Smooth muscle cell (in vitro differentiated cells): ENCODE results near the gene ERGIC1. TPM values are rescaled to one million over a fixed set of nuclear protein-coding genes. Genes with fewer than 3 reads are reported as not detected.

ENCODE experiments used
- DNase-seq: peaks from one replicate; lab custom pipeline; 2025; ENCODE audit not compliant: unreplicated experiment; lab: John Stamatoyannopoulos, UW
- H2AFZ ChIP-seq: fragments of 200-600 bp; sonication (generic); 2 replicates; pipeline ENCODE4 v1.6.0; 2016; ENCODE audit warnings: antibody characterized with exemption, low read depth, mild to moderate bottlenecking
- H3F3A ChIP-seq: fragments of 200-600 bp; sonication (generic); 2 replicates; pipeline ENCODE4 v1.6.0; 2017; ENCODE audit warnings: antibody characterized with exemption, low read depth
- H3K27ac ChIP-seq: fragments of 200-600 bp; sonication (generic); 2 replicates; pipeline ENCODE4 v1.5.1; 2016; ENCODE audit warnings: low read depth, mild to moderate bottlenecking
- H3K27me3 ChIP-seq: fragments of 200-600 bp; sonication (generic); 2 replicates; pipeline ENCODE4 v1.6.1; 2016; ENCODE audit warnings: low read depth, mild to moderate bottlenecking
- H3K36me3 ChIP-seq: fragments of 200-600 bp; sonication (generic); 2 replicates; pipeline ENCODE4 v1.5.1; 2016; ENCODE audit warnings: low read depth
- H3K4me1 ChIP-seq: fragments of 200-600 bp; sonication (generic); 2 replicates; pipeline ENCODE4 v1.5.1; 2016; ENCODE audit warnings: low read depth
- H3K4me2 ChIP-seq: fragments of 200-600 bp; sonication (generic); 2 replicates; pipeline ENCODE4 v1.6.0; 2016; ENCODE audit warnings: mild to moderate bottlenecking
- H3K4me3 ChIP-seq: fragments of 200-600 bp; sonication (generic); 2 replicates; pipeline ENCODE4 v1.5.1; 2016; ENCODE audit warnings: mild to moderate bottlenecking
- H3K79me2 ChIP-seq: fragments of 200-600 bp; sonication (generic); 2 replicates; pipeline ENCODE4 v1.6.0; 2016; ENCODE audit warnings: low read depth, mild to moderate bottlenecking
- H3K9ac ChIP-seq: fragments of 200-600 bp; sonication (generic); 2 replicates; pipeline ENCODE4 v1.6.0; 2016; ENCODE audit warnings: low read depth
- H3K9me3 ChIP-seq: fragments of 200-600 bp; sonication (generic); replicated peaks from 2 replicates; pipeline ENCODE4 v1.5.1; 2016; ENCODE audit warnings: low read depth
- H4K20me1 ChIP-seq: fragments of 200-600 bp; sonication (generic); 2 replicates; pipeline ENCODE4 v1.6.0; 2016; ENCODE audit warnings: low read depth
- CTCF ChIP-seq: fragments of 200-600 bp; sonication (generic); IDR thresholded peaks from 2 replicates; pipeline ENCODE4 v1.5.1; 2017; ENCODE audit warnings: borderline replicate concordance, mild to moderate bottlenecking, antibody characterized with exemption; ENCODE audit not compliant: insufficient read depth, poor library complexity, severe bottlenecking
- WGBS: methylation state at CpG from one replicate; pipeline ENCODE4 v1.1.7; 2016; ENCODE audit warnings: low lambda C conversion rate; 5-methylcytosine and 5-hydroxymethylcytosine counted together
- polyA plus RNA-seq: library from polyadenylated mRNA; unstranded; fragments of >200 nt; fragmentation: Nextera tagmentation; extraction: Ambion mirVana; gene quantifications from 2 replicates; pipeline ENCODE4 v1.2.1, GENCODE V29; 2016
- total RNA-seq: library from RNA; depleted of rRNA; stranded (reverse); fragments of >200 nt; gene quantifications from 2 replicates; pipeline ENCODE4 v1.2.3, GENCODE V29; 2014

ERGIC1 gene
- total and polyA plus RNA-seq, 2 experiments from 2014 or later, result 38.2 to 140 TPM

- no peak overlapping the region for H3K4me3 ChIP-seq
- no peak overlapping the region for H3K9ac ChIP-seq
- peaks cover 57% of the 10 kb centered on the region for H4K20me1 ChIP-seq
- H3F3A ChIP-seq, result no peaks in the 10 kb centered on the region
- no peaks in the 10 kb centered on the region for H3K9me3 ChIP-seq
- no peak for TF ChIP-seq CTCF
- DNase-seq, result no peak
- H3K27me3 ChIP-seq, result no peaks in the 10 kb centered on the region
- no peaks in the 10 kb centered on the region for H3K36me3 ChIP-seq
- no peak overlapping the region for H2AFZ ChIP-seq
- no peak overlapping the region for H3K4me2 ChIP-seq
- no peak overlapping the region for H3K27ac ChIP-seq
- peaks cover 74% of the 10 kb centered on the region for H3K79me2 ChIP-seq
- H3K4me1 ChIP-seq, result no peaks in the 10 kb centered on the region
- 78% methylated on average over 12 of the region's 12 CpGs for WGBS
Measured at GRCh38 chr5:172854451-172854871, 20.4 kb downstream of the ERGIC1 start.

GRCh38 chr5:172854971-172855370 is 20.9 kb downstream of the ERGIC1 start:
- no peak for TF ChIP-seq CTCF
- H4K20me1 ChIP-seq, result peaks cover 60% of the 10 kb centered on the region
- H3K4me2 ChIP-seq, result no peak overlapping the region
- no peak overlapping the region for H3K9ac ChIP-seq
- no peaks in the 10 kb centered on the region for H3K4me1 ChIP-seq
- H3F3A ChIP-seq, result no peaks in the 10 kb centered on the region
- H3K36me3 ChIP-seq, result no peaks in the 10 kb centered on the region
- H3K27ac ChIP-seq, result no peak overlapping the region
- peaks cover 69% of the 10 kb centered on the region for H3K79me2 ChIP-seq
- no peaks in the 10 kb centered on the region for H3K27me3 ChIP-seq
- no peaks in the 10 kb centered on the region for H3K9me3 ChIP-seq
- WGBS, result 98% methylated on average over 5 of the region's 5 CpGs
- DNase-seq, result no peak
- H2AFZ ChIP-seq, result no peak overlapping the region
- no peak overlapping the region for H3K4me3 ChIP-seq

- Histone ChIP-seq H3F3A (no peaks in the 10 kb centered on the region), H2AFZ (no peak overlapping the region), H3K4me1 (no peaks in the 10 kb centered on the region), H3K4me3 (no peak overlapping the region), H3K27ac (no peak overlapping the region), H3K36me3 (no peaks in the 10 kb centered on the region), H4K20me1 (peaks cover 62% of the 10 kb centered on the region), H3K27me3 (no peaks in the 10 kb centered on the region), H3K9ac (no peak overlapping the region), H3K9me3 (no peaks in the 10 kb centered on the region), H3K4me2 (no peak overlapping the region), H3K79me2 (peaks cover 64% of the 10 kb centered on the region)
- no peak for DNase-seq
- 89% methylated on average over 16 of the region's 18 CpGs for WGBS
- no peak for TF ChIP-seq CTCF
Measured at GRCh38 chr5:172855597-172856292, 21.7 kb downstream of the ERGIC1 start.

- no peak for DNase-seq
- H3K79me2 ChIP-seq, result peaks cover 64% of the 10 kb centered on the region
- H3K27ac ChIP-seq, result no peak overlapping the region
Measured at GRCh38 chr5:172856336-172856735, 22.3 kb downstream of the ERGIC1 start.

More at GRCh38 chr5:172856336-172856735, 22.3 kb downstream of the ERGIC1 start:
- H3K9ac ChIP-seq, result no peak overlapping the region
- WGBS, result 98% methylated on average over 4 of the region's 4 CpGs
- H3K36me3 ChIP-seq, result no peaks in the 10 kb centered on the region
- H3K4me2 ChIP-seq, result no peak overlapping the region
- no peaks in the 10 kb centered on the region for H3K4me1 ChIP-seq
- no peaks in the 10 kb centered on the region for H3F3A ChIP-seq
- H3K9me3 ChIP-seq, result no peaks in the 10 kb centered on the region
- peaks cover 63% of the 10 kb centered on the region for H4K20me1 ChIP-seq
- H2AFZ ChIP-seq, result no peak overlapping the region
- no peak for TF ChIP-seq CTCF
- H3K27me3 ChIP-seq, result no peaks in the 10 kb centered on the region
- no peak overlapping the region for H3K4me3 ChIP-seq
